ENCODE data around the gene ATF6B.
"Not testable (repeated sequence)": the region's sequence is repeated elsewhere in the genome, so short reads cannot be mapped to it uniquely, and the experiment has no call there.

The ATF6B gene

GRCh38 chr6:32079566-32080290 is 48.3 kb downstream of the ATF6B start:
- no peak for DNase-seq

GRCh38 chr6:32076321-32076809 is 51.7 kb downstream of the ATF6B start:
- DNase-seq, result no peak

GRCh38 chr6:32075781-32076180 is 52.3 kb downstream of the ATF6B start:
- no peak for DNase-seq

- DNase-seq, result no peak
Measured at GRCh38 chr6:32074996-32075532, 53.0 kb downstream of the ATF6B start.

GRCh38 chr6:32073613-32074012 is 54.4 kb downstream of the ATF6B start:
- DNase-seq, result no peak

- DNase-seq, result no peak
Measured at GRCh38 chr6:32073101-32073500, 54.9 kb downstream of the ATF6B start.

- no peak for DNase-seq
Measured at GRCh38 chr6:32070814-32071543, 57.1 kb downstream of the ATF6B start.

GRCh38 chr6:32069878-32070515 is 58.0 kb downstream of the ATF6B start:
- no peak for DNase-seq

- no peak for DNase-seq
Measured at GRCh38 chr6:32069460-32069859, 58.6 kb downstream of the ATF6B start.

- DNase-seq, result no peak
Measured at GRCh38 chr6:32068867-32069266, 59.2 kb downstream of the ATF6B start.

GRCh38 chr6:32068315-32068714 is 59.7 kb downstream of the ATF6B start:
- not testable (repeated sequence) for DNase-seq

GRCh38 chr6:32067521-32067920 is 60.5 kb downstream of the ATF6B start:
- DNase-seq, result not testable (repeated sequence)
